Stimulated activated CD8-positive, alpha-beta memory T cell treated with anti-CD3 and anti-CD28 coated beads, Interleukin-4, amount 100 ng/mL, for 24 hours (primary cell): ENCODE data around the gene ARHGEF12.

Source experiments
- DNase-seq: peaks from one replicate; pipeline ENCODE4 v3.0.0-alpha.2; 2020; ENCODE audit warnings: low read depth

ARHGEF12 gene

GRCh38 chr11:120318906-120319305, 17.3 kb upstream of the ARHGEF12 start:
- no peak for DNase-seq

GRCh38 chr11:120324932-120325810, 11.0 kb upstream of the ARHGEF12 start, which contains the start of gene TLCD5:
TLCD5 (plus strand) TSS chr11:120325299; CDS start chr11:120327442, 2,143 bp downstream.
- no peak for DNase-seq

DNA sequence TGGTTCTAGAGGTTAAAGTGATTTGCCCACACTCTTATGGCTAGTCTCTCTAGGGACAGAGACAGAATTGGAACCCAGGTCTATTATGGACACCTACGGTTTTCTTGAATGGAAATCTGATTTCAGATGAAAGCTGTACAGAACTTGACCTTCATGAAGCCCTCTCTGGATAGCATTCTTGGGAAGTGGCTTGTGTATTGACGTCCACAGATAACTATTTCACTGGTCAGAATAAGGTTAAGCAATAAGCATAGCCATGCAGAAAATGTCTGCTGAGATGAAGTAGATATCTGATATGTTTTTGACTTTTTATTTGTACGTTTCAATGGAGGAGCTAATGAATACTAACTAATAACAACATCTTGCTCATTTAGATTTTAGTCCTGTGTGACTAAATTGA, 10.0 kb upstream of the ARHGEF12 start:
- DNase-seq = no peak

GRCh38 chr11:120326845-120327281, 9.3 kb upstream of the ARHGEF12 start:
- DNase-seq = no peak

DNA sequence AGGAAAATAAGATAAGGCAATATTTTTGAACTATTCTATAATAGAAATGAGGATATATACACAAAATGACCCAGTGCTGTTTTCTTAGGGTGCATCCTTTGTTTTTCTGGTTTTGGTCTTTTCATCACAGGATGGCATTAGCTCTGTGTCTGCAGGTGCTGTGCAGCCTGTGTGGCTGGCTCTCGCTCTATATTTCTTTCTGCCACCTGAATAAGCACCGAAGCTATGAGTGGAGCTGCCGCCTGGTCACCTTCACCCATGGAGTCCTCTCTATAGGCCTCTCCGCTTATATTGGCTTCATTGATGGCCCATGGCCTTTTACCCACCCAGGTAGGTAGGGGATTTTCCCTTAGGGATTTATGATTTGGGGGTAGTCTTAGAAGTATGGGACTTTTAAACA, 8.9 kb upstream of the ARHGEF12 start:
- DNase-seq = no peak

DNA sequence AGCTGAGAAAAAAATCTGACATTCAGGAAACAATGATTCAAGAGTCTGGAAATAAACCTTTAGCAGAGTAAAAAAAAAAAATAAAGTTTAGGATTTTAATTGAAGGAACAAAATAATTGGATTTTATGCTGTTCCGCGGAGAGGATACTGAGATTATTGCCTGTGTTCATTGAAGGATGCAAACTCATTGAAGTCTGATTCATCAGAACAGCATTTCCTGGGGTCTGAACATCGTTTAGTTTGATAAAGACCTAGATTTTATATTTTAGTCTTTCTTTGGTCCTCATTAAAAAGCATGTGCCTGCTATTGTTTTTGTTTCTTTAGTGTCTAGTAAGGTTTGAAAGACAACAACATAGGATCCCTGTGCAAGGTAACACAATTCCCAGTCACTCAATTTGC, 6.7 kb upstream of the ARHGEF12 start:
- no peak for DNase-seq

DNA sequence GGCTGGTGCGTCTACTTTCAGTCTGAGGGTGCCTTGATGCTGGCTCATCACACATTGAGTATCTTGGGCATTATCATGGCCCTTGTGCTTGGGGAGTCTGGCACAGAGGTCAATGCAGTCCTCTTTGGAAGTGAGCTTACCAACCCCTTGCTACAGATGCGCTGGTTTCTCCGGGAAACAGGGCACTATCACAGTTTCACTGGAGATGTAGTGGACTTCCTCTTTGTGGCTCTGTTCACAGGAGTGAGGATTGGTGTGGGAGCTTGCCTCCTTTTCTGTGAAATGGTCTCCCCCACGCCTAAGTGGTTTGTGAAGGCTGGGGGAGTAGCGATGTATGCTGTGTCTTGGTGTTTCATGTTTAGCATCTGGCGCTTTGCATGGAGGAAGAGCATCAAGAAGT, 6.2 kb upstream of the ARHGEF12 start:
- DNase-seq = no peak

DNA sequence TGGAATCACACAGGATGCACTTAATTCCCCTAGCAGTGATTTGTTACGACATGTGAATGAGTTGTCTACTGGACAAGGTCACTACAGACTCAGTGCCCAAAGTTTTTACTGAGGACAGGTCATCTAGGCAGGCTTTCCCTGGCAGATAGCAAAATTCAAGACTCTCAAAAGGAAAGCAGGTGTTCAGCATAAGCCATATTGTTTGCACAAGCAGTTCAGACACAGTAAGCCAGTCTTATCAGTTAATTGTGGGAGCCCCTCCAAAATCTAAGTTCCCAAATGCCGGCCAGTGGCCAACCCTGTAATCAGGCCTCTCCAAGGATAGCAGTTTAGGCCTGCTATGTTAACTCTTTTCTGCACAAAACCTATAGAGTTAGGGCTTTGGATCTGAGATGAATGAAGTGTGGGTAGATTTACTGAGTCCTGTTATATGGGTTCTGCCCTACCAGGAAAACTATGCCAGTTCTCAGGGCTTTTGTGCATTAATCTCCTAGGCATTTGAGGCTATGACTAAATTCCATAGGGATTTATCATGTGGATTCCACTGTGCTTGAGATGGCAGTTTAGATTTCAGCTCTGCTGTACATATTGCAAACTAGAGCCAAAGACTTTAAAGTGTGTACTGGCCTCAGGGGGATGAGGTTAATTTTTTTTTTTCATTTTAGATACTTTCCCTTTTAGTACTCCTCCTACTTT, 4.8 kb upstream of the ARHGEF12 start:
- DNase-seq = no peak

DNA sequence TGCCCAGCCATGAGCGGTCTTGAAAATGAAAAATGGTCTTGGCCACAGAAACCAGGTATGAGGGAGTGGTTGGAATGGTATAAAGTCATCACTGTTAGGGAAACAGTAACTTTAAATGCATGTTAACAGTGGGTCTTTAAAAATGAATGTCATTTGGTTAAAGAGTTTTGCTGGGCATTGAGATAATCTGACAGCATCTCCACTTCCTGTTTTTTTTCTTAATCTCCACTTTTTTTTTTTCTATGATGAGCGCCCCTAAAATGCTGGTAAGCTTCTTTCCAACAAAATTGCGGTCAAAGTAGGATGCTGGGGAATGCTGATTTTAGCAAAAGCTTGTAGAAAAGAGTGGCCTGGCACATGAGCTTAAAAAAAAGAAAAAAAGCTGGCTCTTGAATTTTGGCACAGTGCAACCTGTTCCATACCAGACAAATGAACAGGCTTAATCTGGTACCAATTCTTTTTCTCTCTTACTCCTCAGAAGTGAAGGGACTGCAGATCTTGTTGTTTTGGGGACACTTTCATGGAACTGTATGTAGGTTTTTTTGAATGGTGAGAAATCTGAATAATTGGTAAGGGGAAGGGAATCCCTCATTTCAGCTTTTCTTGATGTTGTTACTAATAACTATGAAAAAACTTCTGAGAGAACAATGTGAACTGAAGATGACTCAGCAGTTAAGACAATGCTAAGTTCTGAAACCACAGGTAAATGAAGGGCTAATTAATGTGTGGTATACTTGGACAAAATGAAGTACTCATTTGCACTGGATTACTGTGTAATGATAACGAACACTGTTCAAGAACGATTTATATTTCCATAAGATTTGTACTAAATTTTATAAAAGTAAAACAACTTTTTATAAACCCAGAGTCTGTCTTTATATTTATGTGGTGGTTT, 3.1 kb upstream of the ARHGEF12 start:
- DNase-seq = no peak

- no peak for DNase-seq
Observed at GRCh38 chr11:120333801-120334200, 2.4 kb upstream of the ARHGEF12 start.

DNA sequence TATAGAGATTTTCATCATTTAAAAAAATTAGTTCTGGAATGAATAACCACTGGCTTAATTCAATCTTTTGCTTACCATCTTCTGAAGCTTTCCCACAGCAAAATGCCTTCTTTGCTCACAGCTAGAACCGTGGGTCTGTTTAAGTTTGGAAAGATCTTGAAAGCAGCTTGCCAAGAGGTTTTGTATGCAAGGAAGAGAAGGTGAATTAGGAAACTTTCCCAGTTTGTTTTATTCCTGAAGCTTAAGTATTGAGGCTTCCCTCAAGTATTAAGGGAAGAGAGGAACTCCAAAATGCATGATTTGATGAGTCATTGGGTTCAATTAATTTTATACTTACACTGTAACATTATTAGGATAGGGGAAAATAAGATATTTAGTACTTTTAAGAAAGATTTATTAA, 1.9 kb upstream of the ARHGEF12 start:
- no peak for DNase-seq

- no peak for DNase-seq
Observed at GRCh38 chr11:120334894-120335462, 1.2 kb upstream of the ARHGEF12 start.

DNA sequence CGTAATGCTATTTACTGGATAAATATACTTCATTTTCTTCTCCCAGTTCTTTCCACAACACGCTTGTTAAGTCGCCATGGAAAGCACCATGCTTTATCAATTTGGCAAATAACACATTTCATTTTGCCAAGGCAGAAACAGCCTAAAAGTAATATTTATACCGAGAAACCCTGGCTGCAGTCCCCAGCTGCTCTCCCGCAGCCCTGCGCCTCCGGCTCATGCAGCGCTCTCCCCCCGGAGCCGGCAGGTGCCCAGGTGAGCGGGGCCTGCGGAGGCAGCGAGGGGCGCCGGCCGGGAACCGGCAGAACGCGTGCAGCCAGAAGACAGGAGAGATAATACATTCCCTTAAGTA, 681 bp upstream of the ARHGEF12 start:
- DNase-seq = no peak

DNA sequence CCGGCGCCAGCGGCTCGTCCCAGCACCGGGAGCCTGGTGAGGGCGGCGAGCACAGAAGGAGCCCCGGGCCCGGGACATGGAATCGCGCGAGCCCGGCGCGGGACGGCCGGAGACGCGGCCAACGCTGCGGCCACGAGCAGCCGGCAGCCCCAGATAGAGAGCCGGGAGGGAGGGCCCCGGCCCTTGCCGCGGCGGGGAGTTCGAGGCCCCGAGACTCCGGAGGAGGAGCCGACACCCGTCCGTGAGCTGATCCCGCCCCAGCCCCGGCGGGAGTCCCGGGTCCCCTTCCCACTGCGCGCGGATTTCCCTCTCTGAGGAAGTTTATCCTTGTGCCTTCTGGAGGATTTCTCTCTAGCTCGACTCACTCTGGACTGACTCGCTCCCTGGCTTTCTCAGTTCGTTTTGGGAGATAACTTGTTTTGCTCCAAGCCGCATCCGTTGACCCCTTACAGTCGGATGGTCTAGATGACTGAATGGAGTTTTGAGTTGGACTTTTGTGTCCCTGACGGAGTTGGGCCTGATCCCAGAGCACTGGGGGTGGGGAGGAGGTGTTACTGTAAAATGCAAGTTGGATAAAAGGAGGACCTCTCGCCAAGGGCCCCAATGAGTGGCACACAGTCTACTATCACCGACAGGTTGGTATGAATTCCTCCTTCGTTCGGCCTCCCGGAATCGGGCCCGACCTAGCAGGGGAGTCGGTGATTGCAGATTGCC, 585 bp downstream of the ARHGEF12 start:
- DNase-seq = no peak

- DNase-seq = no peak
Observed at GRCh38 chr11:120337355-120338106, 1.3 kb downstream of the ARHGEF12 start.

- no peak for DNase-seq
Observed at GRCh38 chr11:120338107-120338933, 2.1 kb downstream of the ARHGEF12 start.

- no peak for DNase-seq
Observed at GRCh38 chr11:120339394-120339890, 3.2 kb downstream of the ARHGEF12 start.

DNA sequence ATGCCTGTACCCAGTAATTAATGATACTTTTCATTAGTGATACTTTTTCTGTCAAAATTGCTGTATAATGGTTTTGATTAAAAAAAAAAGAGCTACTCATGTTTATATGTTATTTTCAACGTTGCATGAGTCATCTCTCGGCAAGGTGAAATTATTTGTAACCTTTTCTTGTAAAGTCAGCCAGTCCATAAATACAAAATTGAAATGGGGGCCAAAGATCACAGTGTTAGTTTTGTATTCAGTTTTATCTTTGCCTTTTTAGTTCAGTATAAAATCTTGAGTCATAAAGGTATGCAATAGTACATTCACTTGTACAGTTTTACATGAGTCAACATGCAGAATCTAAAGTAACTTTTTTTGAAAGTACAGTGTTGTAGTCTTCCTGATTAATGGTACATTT, 4.3 kb downstream of the ARHGEF12 start:
- no peak for DNase-seq

- DNase-seq = no peak
Observed at GRCh38 chr11:120342226-120342625, 6.0 kb downstream of the ARHGEF12 start.

DNA sequence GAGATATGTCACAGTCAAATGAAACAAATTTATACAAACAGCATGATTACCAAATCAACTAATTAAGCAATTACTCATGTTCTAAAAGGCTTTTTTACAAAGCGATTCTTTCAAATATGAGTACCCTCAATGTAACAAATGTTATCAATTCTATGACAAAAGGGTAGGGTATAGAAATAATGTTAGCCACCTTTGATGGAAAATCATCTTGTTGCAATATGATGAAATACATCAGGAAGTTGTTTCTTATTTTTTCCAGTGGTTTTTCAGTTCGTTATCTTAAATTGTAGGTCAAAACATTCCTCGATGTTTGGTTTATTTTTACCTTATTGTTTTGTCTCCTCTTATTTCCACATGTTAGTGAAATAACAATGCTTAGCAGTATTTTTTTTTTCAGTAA, 6.5 kb downstream of the ARHGEF12 start:
- DNase-seq = no peak
